WTC11 (cell line): ENCODE measurements around the gene SEMA3F. TPM values are rescaled to one million over a fixed set of nuclear protein-coding genes. Genes with fewer than 3 reads are reported as not detected.

ENCODE experiments used
- ATAC-seq: fragments of 200-7000 bp; cut with Tn5 transposase; 2 replicates; pipeline ENCODE4 v1.10.0; 2021; ENCODE audit warnings: mild to moderate bottlenecking, moderate library complexity
- CTCF ChIA-PET: fragments of 300-600 bp; sonication (Branson Sonifier 250); formaldehyde crosslinking; loops from one replicate; lab custom pipeline; 2021; ENCODE audit warnings: antibody characterized with exemption; lab: Charles Lee
- POLR2A ChIA-PET: fragments of 350-600 bp; sonication (Branson Sonifier 250); formaldehyde crosslinking; loops from one replicate; lab custom pipeline; 2021; ENCODE audit warnings: antibody characterized with exemption; lab: Charles Lee
- DNase-seq: peaks from one replicate; pipeline ENCODE4 v3.0.0; 2021; ENCODE audit warnings: low spot score
- H3K27ac Mint-ChIP-seq: 2 replicates; pipeline ENCODE4 v1.8.0; 2021; ENCODE audit warnings: mixed read lengths
- H3K27me3 Mint-ChIP-seq: 2 replicates; pipeline ENCODE4 v1.8.0; 2021; ENCODE audit warnings: low read depth, mild to moderate bottlenecking, moderate library complexity, mixed read lengths
- H3K36me3 Mint-ChIP-seq: 2 replicates; pipeline ENCODE4 v1.8.0; 2021; ENCODE audit warnings: mixed read lengths
- H3K4me1 Mint-ChIP-seq: 2 replicates; pipeline ENCODE4 v1.8.0; 2022; ENCODE audit warnings: mixed read lengths
- H3K4me3 Mint-ChIP-seq: 2 replicates; pipeline ENCODE4 v1.8.0; 2021; ENCODE audit warnings: mild to moderate bottlenecking, moderate library complexity, mixed read lengths
- H3K9me3 Mint-ChIP-seq: 2 replicates; pipeline ENCODE4 v1.8.0; 2021; ENCODE audit warnings: mixed read lengths
- CREB1 ChIP-seq: sonication (generic); formaldehyde crosslinking; IDR thresholded peaks from 2 replicates; pipeline ENCODE4 v1.8.0; 2023; ENCODE audit warnings: mild to moderate bottlenecking, missing genetic modification reagents
- CREM ChIP-seq: sonication (generic); formaldehyde crosslinking; IDR thresholded peaks from 2 replicates; pipeline ENCODE4 v1.8.1; 2022; ENCODE audit warnings: mild to moderate bottlenecking, missing genetic modification reagents, moderate library complexity
- CTCF ChIP-seq: fragments of 200-600 bp; IDR thresholded peaks from 2 replicates; pipeline ENCODE4 v1.8.0; 2022; ENCODE audit warnings: antibody characterized with exemption
- ELF4 ChIP-seq: sonication (generic); formaldehyde crosslinking; IDR thresholded peaks from 2 replicates; pipeline ENCODE4 v1.8.1; 2022; ENCODE audit warnings: low read depth, mild to moderate bottlenecking, moderate library complexity, missing genetic modification reagents
- EMX1 ChIP-seq: fragments of 250-450 bp; sonication (Bioruptor Pico); IDR thresholded peaks from 2 replicates; pipeline ENCODE4 v1.8.0; 2021; ENCODE audit warnings: mild to moderate bottlenecking
- ESRRA ChIP-seq: sonication (generic); formaldehyde crosslinking; IDR thresholded peaks from 2 replicates; pipeline ENCODE4 v1.8.1; 2022; ENCODE audit warnings: mild to moderate bottlenecking, missing genetic modification reagents, borderline replicate concordance
- HMGA2 ChIP-seq: fragments of 250-450 bp; sonication (Bioruptor Pico); IDR thresholded peaks from 2 replicates; pipeline ENCODE4 v1.4.0; 2021; ENCODE audit warnings: mild to moderate bottlenecking, moderate library complexity
- JAZF1 ChIP-seq: fragments of 250-450 bp; sonication (Bioruptor Pico); IDR thresholded peaks from 2 replicates; pipeline ENCODE4 v1.9.0; 2021; ENCODE audit warnings: moderate library complexity, mild to moderate bottlenecking, inconsistent platforms
- NFATC4 ChIP-seq: fragments of 250-450 bp; sonication (Bioruptor Pico); IDR thresholded peaks from 2 replicates; pipeline ENCODE4 v1.9.0; 2021; ENCODE audit warnings: mild to moderate bottlenecking
- NFE2L1 ChIP-seq: sonication (generic); formaldehyde crosslinking; IDR thresholded peaks from 2 replicates; pipeline ENCODE4 v1.8.1; 2023; ENCODE audit warnings: missing genetic modification reagents
- NFYB ChIP-seq: sonication (generic); formaldehyde crosslinking; conservative IDR thresholded peaks from 2 replicates; pipeline ENCODE4 v1.8.0; 2022; ENCODE audit warnings: low read depth, missing genetic modification reagents
- RORB ChIP-seq: fragments of 250-450 bp; sonication (Bioruptor Pico); IDR thresholded peaks from 2 replicates; pipeline ENCODE4 v1.9.0; 2021; ENCODE audit warnings: mild to moderate bottlenecking
- ZBTB43 ChIP-seq: sonication (generic); formaldehyde crosslinking; IDR thresholded peaks from 2 replicates; pipeline ENCODE4 v1.8.1; 2023; ENCODE audit warnings: mild to moderate bottlenecking, missing genetic modification reagents
- ZNF121 ChIP-seq: sonication (generic); formaldehyde crosslinking; IDR thresholded peaks from 2 replicates; pipeline ENCODE4 v1.8.0; 2023; ENCODE audit warnings: missing genetic modification reagents
- ZNF219 ChIP-seq: sonication (generic); formaldehyde crosslinking; IDR thresholded peaks from 2 replicates; pipeline ENCODE4 v1.8.0; 2023; ENCODE audit warnings: missing genetic modification reagents, mild to moderate bottlenecking, borderline replicate concordance
- ZNF671 ChIP-seq: fragments of 250-450 bp; sonication (Bioruptor Pico); IDR thresholded peaks from 2 replicates; pipeline ENCODE4 v1.8.0; 2021; ENCODE audit warnings: mild to moderate bottlenecking
- total RNA-seq: library from RNA; stranded (reverse); gene quantifications from 3 replicates; pipeline ENCODE4 v1.2.3, GENCODE V29; 2021
- TF ChIP-seq, protein P1 (sequence below): fragments of 250-450 bp; sonication (Bioruptor Pico); IDR thresholded peaks from 2 replicates; pipeline ENCODE4 v1.8.0; 2021; ENCODE audit warnings: mild to moderate bottlenecking
- TF ChIP-seq, protein P2 (sequence below): fragments of 250-450 bp; sonication (Bioruptor Pico); conservative IDR thresholded peaks from 2 replicates; pipeline ENCODE4 v1.9.0; 2021; ENCODE audit warnings: mild to moderate bottlenecking
- TF ChIP-seq, protein P3 (sequence below): sonication (generic); formaldehyde crosslinking; IDR thresholded peaks from 2 replicates; pipeline ENCODE4 v1.8.1; 2022; ENCODE audit warnings: mild to moderate bottlenecking, moderate library complexity, missing genetic modification reagents

The SEMA3F gene
- total RNA-seq, 1 experiment from 2014 or later, result 49.0 TPM

DNA sequence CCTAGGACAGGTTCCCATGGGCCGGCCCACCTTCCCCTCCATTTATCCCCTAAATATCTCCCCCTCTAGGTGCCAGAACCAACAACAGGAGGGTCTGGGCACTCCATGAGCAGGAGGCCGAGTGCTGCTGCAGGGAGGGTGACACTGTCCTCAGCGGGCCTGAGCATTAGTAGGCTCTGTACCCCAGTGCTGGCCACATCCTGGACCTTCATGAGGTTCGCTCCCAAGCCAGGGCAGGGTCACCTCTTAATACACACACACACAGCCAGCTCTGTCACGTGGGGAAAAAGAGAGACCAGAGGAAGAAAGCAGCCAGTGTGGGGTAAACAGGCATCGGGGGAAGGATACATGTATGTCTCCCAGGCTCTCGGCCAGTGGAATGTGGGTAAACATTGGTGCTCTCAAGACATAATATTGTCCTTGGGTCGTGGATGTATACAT lies 27.9 kb upstream of the SEMA3F start:
- H3K27me3 Mint-ChIP-seq, result no peaks in the 10 kb centered on the region
- H3K4me3 Mint-ChIP-seq, result no peak overlapping the region
- no peak overlapping the region for H3K27ac Mint-ChIP-seq
- CTCF ChIA-PET, result interaction anchor here (1.1 to 2.4 kb wide), 3 partner anchors 38 to 95 kb away, joined by 5 to 10 read pairs (median 6); no protein-coding TSS in a partner anchor
- no peaks in the 10 kb centered on the region for H3K9me3 Mint-ChIP-seq
- no peaks in the 10 kb centered on the region for H3K36me3 Mint-ChIP-seq
- no peak for DNase-seq
- POLR2A ChIA-PET, result interaction anchor here (0.6 to 0.7 kb wide), 2 partner anchors 12 to 1140 kb away, joined by 3 to 8 read pairs; no protein-coding TSS in a partner anchor
- no peak for TF ChIP-seq NFE2L1 (CRISPR knock-in tag)
- H3K4me1 Mint-ChIP-seq, result peaks cover 32% of the 10 kb centered on the region
- ATAC-seq, result no peak

DNA sequence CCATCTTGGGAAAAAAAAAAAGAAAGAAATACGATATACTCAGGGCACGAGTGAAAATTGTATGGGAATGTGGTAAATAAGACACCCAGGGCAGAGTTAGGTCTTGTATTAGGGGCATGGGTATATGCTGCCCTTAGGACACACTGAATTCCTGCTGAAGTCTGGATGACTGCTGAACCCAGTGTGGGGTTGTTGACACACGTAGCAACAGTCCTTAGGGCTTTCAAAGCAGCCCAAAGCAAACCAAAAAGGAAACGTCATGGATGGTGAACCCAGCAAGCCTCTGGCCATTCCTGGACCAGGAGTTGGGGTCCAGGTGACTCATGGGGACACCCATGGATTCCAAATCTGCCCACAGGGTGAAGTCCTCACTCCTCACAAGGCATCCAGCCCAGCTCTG lies 27.1 kb upstream of the SEMA3F start:
- H3K9me3 Mint-ChIP-seq, result no peaks in the 10 kb centered on the region
- POLR2A ChIA-PET, result no interaction called here
- H3K27ac Mint-ChIP-seq, result no peak overlapping the region
- H3K36me3 Mint-ChIP-seq, result no peaks in the 10 kb centered on the region
- H3K4me1 Mint-ChIP-seq, result peaks cover 30% of the 10 kb centered on the region
- no peak for TF ChIP-seq CREM (CRISPR knock-in tag)
- no peak for TF ChIP-seq NFATC4 (CRISPR knock-in tag)
- no peak for TF ChIP-seq CTCF
- no peak for TF ChIP-seq ZNF219 (CRISPR knock-in tag)
- no peak for TF ChIP-seq CREB1 (CRISPR knock-in tag)
- TF ChIP-seq, protein P1, sequence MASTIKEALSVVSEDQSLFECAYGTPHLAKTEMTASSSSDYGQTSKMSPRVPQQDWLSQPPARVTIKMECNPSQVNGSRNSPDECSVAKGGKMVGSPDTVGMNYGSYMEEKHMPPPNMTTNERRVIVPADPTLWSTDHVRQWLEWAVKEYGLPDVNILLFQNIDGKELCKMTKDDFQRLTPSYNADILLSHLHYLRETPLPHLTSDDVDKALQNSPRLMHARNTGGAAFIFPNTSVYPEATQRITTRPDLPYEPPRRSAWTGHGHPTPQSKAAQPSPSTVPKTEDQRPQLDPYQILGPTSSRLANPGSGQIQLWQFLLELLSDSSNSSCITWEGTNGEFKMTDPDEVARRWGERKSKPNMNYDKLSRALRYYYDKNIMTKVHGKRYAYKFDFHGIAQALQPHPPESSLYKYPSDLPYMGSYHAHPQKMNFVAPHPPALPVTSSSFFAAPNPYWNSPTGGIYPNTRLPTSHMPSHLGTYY (CRISPR knock-in tag), result no peak
- TF ChIP-seq RORB (CRISPR knock-in tag), result no peak
- TF ChIP-seq ZNF121 (CRISPR knock-in tag), result no peak
- TF ChIP-seq ELF4 (CRISPR knock-in tag), result no peak
- no peak for TF ChIP-seq ZNF671 (CRISPR knock-in tag)
- no peak for TF ChIP-seq ESRRA
- no peak for TF ChIP-seq NFYB (CRISPR knock-in tag)
- TF ChIP-seq NFE2L1 (CRISPR knock-in tag), result no peak
- TF ChIP-seq, protein P2, sequence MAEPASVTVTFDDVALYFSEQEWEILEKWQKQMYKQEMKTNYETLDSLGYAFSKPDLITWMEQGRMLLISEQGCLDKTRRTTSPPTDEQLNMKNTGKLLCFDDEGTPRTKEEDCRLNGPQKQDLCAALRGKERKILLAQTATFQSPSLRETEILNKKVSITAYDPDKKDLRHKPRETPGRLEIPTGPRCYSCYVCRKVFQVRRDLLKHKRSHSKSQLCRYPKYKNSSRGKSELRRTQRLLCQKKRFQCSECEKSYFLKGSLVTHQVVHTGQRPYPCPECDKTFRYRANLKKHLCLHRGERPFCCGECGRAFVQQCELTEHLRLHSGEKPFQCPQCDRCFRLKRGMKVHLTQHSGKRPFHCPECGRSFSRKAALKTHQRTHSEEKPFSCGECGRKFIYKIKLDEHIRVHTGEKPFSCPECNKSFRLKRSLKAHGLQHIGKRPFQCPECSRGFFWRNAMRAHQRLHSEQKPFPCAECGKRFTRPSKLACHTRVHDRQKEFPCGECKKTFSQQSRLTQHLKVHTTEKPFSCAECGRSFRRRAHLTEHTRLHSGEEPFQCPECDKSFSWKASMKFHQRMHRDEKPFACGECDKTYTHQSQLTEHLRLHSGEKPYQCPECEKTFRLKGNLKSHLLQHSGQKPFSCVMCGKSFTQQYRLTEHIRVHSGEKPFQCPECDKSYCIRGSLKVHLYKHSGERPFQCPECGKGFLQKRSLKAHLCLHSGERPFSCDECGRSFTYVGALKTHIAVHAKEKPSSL (CRISPR knock-in tag), result no peak
- no peak for TF ChIP-seq JAZF1 (CRISPR knock-in tag)
- TF ChIP-seq HMGA2 (CRISPR knock-in tag), result no peak
- TF ChIP-seq, protein P3, sequence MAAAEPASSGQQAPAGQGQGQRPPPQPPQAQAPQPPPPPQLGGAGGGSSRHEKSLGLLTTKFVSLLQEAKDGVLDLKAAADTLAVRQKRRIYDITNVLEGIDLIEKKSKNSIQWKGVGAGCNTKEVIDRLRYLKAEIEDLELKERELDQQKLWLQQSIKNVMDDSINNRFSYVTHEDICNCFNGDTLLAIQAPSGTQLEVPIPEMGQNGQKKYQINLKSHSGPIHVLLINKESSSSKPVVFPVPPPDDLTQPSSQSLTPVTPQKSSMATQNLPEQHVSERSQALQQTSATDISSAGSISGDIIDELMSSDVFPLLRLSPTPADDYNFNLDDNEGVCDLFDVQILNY (CRISPR knock-in tag), result no peak
- TF ChIP-seq EMX1 (CRISPR knock-in tag), result no peak
- TF ChIP-seq ZBTB43 (CRISPR knock-in tag), result no peak
- TF ChIP-seq, all 79 proteins: peak for 0
- H3K4me3 Mint-ChIP-seq, result no peak overlapping the region
- ATAC-seq, result no peak
- CTCF ChIA-PET, result no interaction called here
- H3K27me3 Mint-ChIP-seq, result no peaks in the 10 kb centered on the region
- DNase-seq, result no peak
